Pons (tissue), 1 donor: Measurements from ENCODE around the gene MSANTD3.
"Not testable (repeated sequence)": the region's sequence is repeated elsewhere in the genome, so short reads cannot be mapped to it uniquely, and the experiment has no call there.

Experiments
- DNase-seq: peaks from one replicate; pipeline ENCODE4 v3.0.0-alpha.2; 2016; ENCODE audit warnings: low spot score

Gene MSANTD3

GRCh38 chr9:100428871-100429654, 2.1 kb downstream of the MSANTD3 start:
- peak; percentile 51 for DNase-seq

- no peak for DNase-seq
Observed at GRCh38 chr9:100430286-100430940, 3.5 kb downstream of the MSANTD3 start.

GRCh38 chr9:100431886-100432285, 4.9 kb downstream of the MSANTD3 start:
- no peak for DNase-seq

- no peak for DNase-seq
Observed at GRCh38 chr9:100432736-100433135, 5.8 kb downstream of the MSANTD3 start.

- DNase-seq: no peak
Observed at GRCh38 chr9:100436571-100436970, 9.6 kb downstream of the MSANTD3 start.

GRCh38 chr9:100437860-100438805, 11.2 kb downstream of the MSANTD3 start:
- DNase-seq: peak; percentile 83

- no peak for DNase-seq
Observed at GRCh38 chr9:100440071-100440470, 13.1 kb downstream of the MSANTD3 start.

GRCh38 chr9:100440487-100440886, 13.5 kb downstream of the MSANTD3 start:
- DNase-seq: not testable (repeated sequence)

- no peak for DNase-seq
Observed at GRCh38 chr9:100441911-100442361, 15.0 kb downstream of the MSANTD3 start.

- no peak for DNase-seq
Observed at GRCh38 chr9:100443781-100444768, 17.1 kb downstream of the MSANTD3 start.

- DNase-seq: peak; percentile 67
Observed at GRCh38 chr9:100445161-100445902, 18.4 kb downstream of the MSANTD3 start.

- no peak for DNase-seq
Observed at GRCh38 chr9:100445903-100446549, 19.1 kb downstream of the MSANTD3 start.

GRCh38 chr9:100447041-100447440, 20.1 kb downstream of the MSANTD3 start:
- DNase-seq: no peak

GRCh38 chr9:100448266-100448665, 21.3 kb downstream of the MSANTD3 start:
- no peak for DNase-seq

- no peak for DNase-seq
Observed at GRCh38 chr9:100449420-100449819, 22.5 kb downstream of the MSANTD3 start.

- no peak for DNase-seq
Observed at GRCh38 chr9:100452894-100453293, 26.0 kb downstream of the MSANTD3 start.

- no peak for DNase-seq
Observed at GRCh38 chr9:100455470-100455869, 28.5 kb downstream of the MSANTD3 start.

GRCh38 chr9:100457517-100457916, 30.6 kb downstream of the MSANTD3 start:
- DNase-seq: no peak

- no peak for DNase-seq
Observed at GRCh38 chr9:100459963-100460362, 33.0 kb downstream of the MSANTD3 start.

- peak; percentile 91 for DNase-seq
Observed at GRCh38 chr9:100465274-100465673, 38.3 kb downstream of the MSANTD3 start.
